NCI-H446 (cell line): ENCODE data around the gene MGST2.
"Not testable (repeated sequence)": the region's sequence is repeated elsewhere in the genome, so short reads cannot be mapped to it uniquely, and the experiment has no call there.

ENCODE experiments used
- DNase-seq, 2 experiments: peaks; one replicate each; lab custom pipeline; 2025; lab: John Stamatoyannopoulos, UW

MGST2 gene

GRCh38 chr4:139665690-139666529, at the start of gene MGST2:
MGST2 (plus strand) TSS chr4:139665819; CDS start chr4:139666020, 201 bp downstream.
- DNase-seq = peak; percentile 35 to 66

GRCh38 chr4:139617702-139618490, 47.7 kb upstream of the MGST2 start:
- DNase-seq = no peak

GRCh38 chr4:139619644-139620043, 46.0 kb upstream of the MGST2 start:
- DNase-seq = peak in 1 of 2 experiments; percentile 28

GRCh38 chr4:139622901-139623381, 42.7 kb upstream of the MGST2 start:
- peak in 1 of 2 experiments; percentile 44 for DNase-seq

- DNase-seq = no peak
These were observed 41.1 kb upstream of the MGST2 start for GRCh38 chr4:139624441-139625092.

GRCh38 chr4:139625093-139625455, 40.5 kb upstream of the MGST2 start:
- DNase-seq = peak in 1 of 2 experiments; percentile 49

- peak in 1 of 2 experiments; percentile 23 for DNase-seq
These were observed 40.1 kb upstream of the MGST2 start for GRCh38 chr4:139625482-139625881.

GRCh38 chr4:139628184-139629012, 37.2 kb upstream of the MGST2 start:
- DNase-seq = peak in 1 of 2 experiments; percentile 57

- DNase-seq = no peak
These were observed 36.0 kb upstream of the MGST2 start for GRCh38 chr4:139629436-139630125.

GRCh38 chr4:139630126-139630495, 35.5 kb upstream of the MGST2 start:
- no peak for DNase-seq

GRCh38 chr4:139630991-139631390, 34.6 kb upstream of the MGST2 start:
- no peak for DNase-seq

- DNase-seq = no peak
These were observed 33.8 kb upstream of the MGST2 start for GRCh38 chr4:139631791-139632190.

- DNase-seq = not testable (repeated sequence)
These were observed 32.9 kb upstream of the MGST2 start for GRCh38 chr4:139632739-139633138.

GRCh38 chr4:139633195-139633594, 32.4 kb upstream of the MGST2 start:
- DNase-seq = no peak

GRCh38 chr4:139633661-139634060, 32.0 kb upstream of the MGST2 start:
- DNase-seq = peak in 1 of 2 experiments; percentile 47

- DNase-seq = no peak
These were observed 29.7 kb upstream of the MGST2 start for GRCh38 chr4:139635966-139636365.

- DNase-seq = not testable (repeated sequence)
These were observed 27.3 kb upstream of the MGST2 start for GRCh38 chr4:139638306-139638705.

GRCh38 chr4:139639654-139640053, 26.0 kb upstream of the MGST2 start:
- DNase-seq = no peak

- no peak for DNase-seq
These were observed 24.4 kb upstream of the MGST2 start for GRCh38 chr4:139641218-139641617.

GRCh38 chr4:139642364-139642763, 23.3 kb upstream of the MGST2 start:
- DNase-seq = no peak
